Astrocyte (in vitro differentiated cells and primary cell): ENCODE measurements around the gene GPX3. TPM values are rescaled to one million over a fixed set of nuclear protein-coding genes. Genes with fewer than 3 reads are reported as not detected.

Experiments
- DNase-seq: peaks from one replicate; pipeline ENCODE4 v3.0.0-alpha.2; 2010; ENCODE audit warnings: low read depth
- FAIRE-seq: peaks from 2 replicates; lab custom pipeline; 2011; peaks lifted over from hg19 to GRCh38; lab: Jason Lieb, UNC
- H2AFZ ChIP-seq: 2 replicates; pipeline ENCODE4 v1.6.0; 2012; ENCODE audit warnings: low read depth, low read length, inconsistent platforms
- H3K27ac ChIP-seq: 2 replicates; pipeline ENCODE4 v1.5.1; 2011; ENCODE audit warnings: low read depth, low read length, inconsistent platforms
- H3K27me3 ChIP-seq: 2 replicates; pipeline ENCODE4 v1.6.0; 2011; ENCODE audit warnings: low read length, inconsistent platforms; ENCODE audit not compliant: insufficient read depth
- H3K36me3 ChIP-seq: 2 replicates; pipeline ENCODE4 v1.5.1; 2011; ENCODE audit warnings: low read length, inconsistent platforms; ENCODE audit not compliant: insufficient read depth
- H3K4me1 ChIP-seq: 2 replicates; pipeline ENCODE4 v1.5.1; 2011; ENCODE audit warnings: low read length, inconsistent platforms; ENCODE audit not compliant: insufficient read depth
- H3K4me2 ChIP-seq: 2 replicates; pipeline ENCODE4 v1.6.0; 2012; ENCODE audit warnings: low read length, inconsistent platforms
- H3K4me3 ChIP-seq: 2 replicates; pipeline ENCODE4 v1.5.1; 2011; ENCODE audit warnings: low read depth, mild to moderate bottlenecking, low read length, inconsistent platforms; ENCODE audit not compliant: insufficient read depth
- H3K79me2 ChIP-seq: 2 replicates; pipeline ENCODE4 v1.6.0; 2012; ENCODE audit warnings: mild to moderate bottlenecking, low read length, inconsistent platforms; ENCODE audit not compliant: insufficient read depth
- H3K9ac ChIP-seq: 2 replicates; pipeline ENCODE4 v1.6.0; 2012; ENCODE audit warnings: mild to moderate bottlenecking, low read length, inconsistent platforms
- H3K9me3 ChIP-seq: 2 replicates; pipeline ENCODE4 v1.5.1; 2012; ENCODE audit warnings: low read depth, mild to moderate bottlenecking, low read length, inconsistent platforms; ENCODE audit not compliant: insufficient read depth
- H4K20me1 ChIP-seq: 2 replicates; pipeline ENCODE4 v1.6.0; 2012; ENCODE audit warnings: low read length, inconsistent platforms; ENCODE audit not compliant: insufficient read depth
- H3K27ac Mint-ChIP-seq: one replicate; pipeline ENCODE4 v1.8.0; 2021; ENCODE audit warnings: mild to moderate bottlenecking, mixed read lengths; ENCODE audit not compliant: unreplicated experiment
- H3K27me3 Mint-ChIP-seq: one replicate; pipeline ENCODE4 v1.8.0; 2021; ENCODE audit warnings: low read depth, mixed read lengths; ENCODE audit not compliant: unreplicated experiment
- H3K36me3 Mint-ChIP-seq: one replicate; pipeline ENCODE4 v1.8.0; 2021; ENCODE audit warnings: low read depth, mixed read lengths; ENCODE audit not compliant: unreplicated experiment
- H3K4me1 Mint-ChIP-seq: one replicate; pipeline ENCODE4 v1.8.0; 2021; ENCODE audit warnings: low read depth, mixed read lengths; ENCODE audit not compliant: unreplicated experiment
- H3K4me3 Mint-ChIP-seq: one replicate; pipeline ENCODE4 v1.8.0; 2021; ENCODE audit warnings: mild to moderate bottlenecking, moderate library complexity, mixed read lengths; ENCODE audit not compliant: unreplicated experiment
- H3K9me3 Mint-ChIP-seq: one replicate; pipeline ENCODE4 v1.8.0; 2021; ENCODE audit warnings: mild to moderate bottlenecking, mixed read lengths; ENCODE audit not compliant: unreplicated experiment
- EZH2 ChIP-seq: IDR thresholded peaks from 2 replicates; pipeline ENCODE4 v1.6.1; 2012; ENCODE audit warnings: mild to moderate bottlenecking, low read length, inconsistent platforms; ENCODE audit not compliant: insufficient read depth
- total RNA-seq: library from RNA; stranded (reverse); gene quantifications from 2 replicates; pipeline ENCODE4 v1.2.1, GENCODE V29; 2021
- TF ChIP-seq, protein P1 (sequence below): IDR thresholded peaks from 2 replicates; pipeline ENCODE4 v1.5.1; 2011; ENCODE audit warnings: low read depth, mild to moderate bottlenecking, inconsistent platforms, low read length, moderate library complexity; ENCODE audit not compliant: insufficient read depth

GPX3 gene
- total RNA-seq, 1 donor from 2014 or later = 15.6 TPM

DNA sequence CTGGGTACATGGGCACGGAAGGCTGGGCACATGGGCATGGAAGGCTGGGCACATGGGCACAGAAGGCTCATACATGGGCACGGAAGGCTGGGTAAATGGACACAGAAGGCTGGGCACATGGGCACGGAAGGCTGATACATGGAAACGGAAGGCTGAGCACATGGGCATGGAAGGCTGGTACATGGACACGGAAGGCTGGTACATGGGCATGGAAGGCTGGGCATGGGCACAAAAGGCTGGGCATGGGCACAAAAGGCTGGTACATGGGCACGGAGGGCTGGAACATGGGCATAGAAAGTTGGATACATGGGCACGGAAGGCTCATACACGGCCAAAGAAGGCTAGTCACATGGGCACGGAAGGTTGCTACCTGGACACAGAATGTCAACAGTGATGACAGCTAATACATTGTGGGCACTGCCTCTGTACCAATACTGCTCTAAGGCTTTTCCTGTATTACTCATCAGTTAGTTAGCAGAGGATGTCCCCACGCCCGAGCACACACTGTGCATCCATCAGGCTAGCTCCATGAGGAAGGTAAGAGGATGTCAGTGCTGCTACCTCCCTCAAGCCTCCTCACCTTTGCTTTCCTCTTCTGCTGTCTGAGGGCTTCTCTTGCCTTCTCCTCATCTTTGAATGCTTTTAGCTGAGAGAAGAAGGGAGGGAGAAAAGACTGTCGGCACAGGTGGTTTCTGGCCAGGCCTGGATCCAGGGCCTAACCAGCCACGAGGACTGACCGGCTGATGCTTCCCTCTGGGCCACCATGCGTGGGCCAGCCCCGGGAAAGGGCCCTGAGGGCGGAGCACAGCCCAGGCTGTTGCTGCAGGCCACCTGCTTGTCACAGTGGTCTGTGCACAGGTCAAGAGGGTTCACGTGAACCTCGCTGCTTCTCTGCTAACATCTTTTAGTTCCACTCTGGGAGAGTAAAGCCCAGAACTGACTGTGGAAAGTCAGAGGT lies 14.3 kb downstream of the GPX3 start:
- H3K4me1 ChIP-seq = peaks cover 20% of the 10 kb centered on the region
- FAIRE-seq (no peak), DNase-seq (no peak)
- H3K27me3 ChIP-seq = no peaks in the 10 kb centered on the region
- peaks cover 15% of the 10 kb centered on the region for H3K4me1 Mint-ChIP-seq
- H3K9me3 ChIP-seq = no peaks in the 10 kb centered on the region
- no peak overlapping the region for H3K27ac ChIP-seq
- peaks cover 19% of the 10 kb centered on the region for H4K20me1 ChIP-seq
- H3K27me3 Mint-ChIP-seq = no peaks in the 10 kb centered on the region
- peaks cover 44% of the 10 kb centered on the region for H3K36me3 ChIP-seq
- peaks cover 42% of the 10 kb centered on the region for H3K36me3 Mint-ChIP-seq
- no peak overlapping the region for H3K27ac Mint-ChIP-seq
- H3K4me2 ChIP-seq = no peak overlapping the region
- H3K9ac ChIP-seq = no peak overlapping the region
- TF ChIP-seq EZH2 = no peak
- TF ChIP-seq, protein P1, sequence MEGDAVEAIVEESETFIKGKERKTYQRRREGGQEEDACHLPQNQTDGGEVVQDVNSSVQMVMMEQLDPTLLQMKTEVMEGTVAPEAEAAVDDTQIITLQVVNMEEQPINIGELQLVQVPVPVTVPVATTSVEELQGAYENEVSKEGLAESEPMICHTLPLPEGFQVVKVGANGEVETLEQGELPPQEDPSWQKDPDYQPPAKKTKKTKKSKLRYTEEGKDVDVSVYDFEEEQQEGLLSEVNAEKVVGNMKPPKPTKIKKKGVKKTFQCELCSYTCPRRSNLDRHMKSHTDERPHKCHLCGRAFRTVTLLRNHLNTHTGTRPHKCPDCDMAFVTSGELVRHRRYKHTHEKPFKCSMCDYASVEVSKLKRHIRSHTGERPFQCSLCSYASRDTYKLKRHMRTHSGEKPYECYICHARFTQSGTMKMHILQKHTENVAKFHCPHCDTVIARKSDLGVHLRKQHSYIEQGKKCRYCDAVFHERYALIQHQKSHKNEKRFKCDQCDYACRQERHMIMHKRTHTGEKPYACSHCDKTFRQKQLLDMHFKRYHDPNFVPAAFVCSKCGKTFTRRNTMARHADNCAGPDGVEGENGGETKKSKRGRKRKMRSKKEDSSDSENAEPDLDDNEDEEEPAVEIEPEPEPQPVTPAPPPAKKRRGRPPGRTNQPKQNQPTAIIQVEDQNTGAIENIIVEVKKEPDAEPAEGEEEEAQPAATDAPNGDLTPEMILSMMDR = no peak
- H3K4me3 Mint-ChIP-seq = no peak overlapping the region
- no peaks in the 10 kb centered on the region for H3K9me3 Mint-ChIP-seq
- H3K4me3 ChIP-seq = no peak overlapping the region
- no peaks in the 10 kb centered on the region for H3K79me2 ChIP-seq
- H2AFZ ChIP-seq = no peak overlapping the region

DNA sequence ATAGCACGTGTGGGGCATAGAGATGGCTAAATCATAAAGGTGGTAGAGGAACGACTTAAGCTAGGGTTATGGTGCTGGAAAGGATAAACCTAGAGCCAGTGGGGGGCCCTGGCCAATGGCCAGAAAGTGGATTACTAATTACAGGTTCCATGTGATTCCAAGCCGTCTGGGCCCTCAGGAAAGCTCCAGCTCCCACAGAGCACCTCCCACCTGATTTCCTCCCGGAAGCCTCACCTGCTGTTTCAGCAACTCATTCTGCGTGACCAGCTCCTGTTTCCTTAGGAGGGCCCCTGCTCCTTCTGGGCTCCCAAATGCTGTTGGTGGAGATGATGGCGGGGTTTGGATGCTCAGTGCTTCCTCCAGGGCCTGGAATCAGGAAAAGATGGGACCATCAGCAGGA lies 16.2 kb downstream of the GPX3 start:
- Mint-ChIP-seq H3K4me1 (peaks cover 19% of the 10 kb centered on the region), H3K36me3 (peaks cover 45% of the 10 kb centered on the region), H3K9me3 (no peaks in the 10 kb centered on the region), H3K4me3 (no peak overlapping the region), H3K27ac (no peak overlapping the region), H3K27me3 (no peaks in the 10 kb centered on the region)
- Histone ChIP-seq H3K4me2 (no peak overlapping the region), H3K79me2 (no peaks in the 10 kb centered on the region), H3K4me1 (peaks cover 20% of the 10 kb centered on the region), H3K4me3 (no peak overlapping the region), H4K20me1 (peaks cover 19% of the 10 kb centered on the region), H3K9ac (no peak overlapping the region), H3K27ac (no peak overlapping the region), H3K36me3 (peaks cover 41% of the 10 kb centered on the region), H3K9me3 (no peaks in the 10 kb centered on the region), H2AFZ (no peak overlapping the region), H3K27me3 (no peaks in the 10 kb centered on the region)
- DNase-seq (no peak), FAIRE-seq (no peak)
- TF ChIP-seq, protein P1 = no peak
- TF ChIP-seq EZH2 = no peak
